HS-27A (cell line): ENCODE results near the gene KRTAP10-8.
"Not testable (repeated sequence)": the region's sequence is repeated elsewhere in the genome, so short reads cannot be mapped to it uniquely, and the experiment has no call there.

Source experiments
- DNase-seq: peaks from one replicate; pipeline ENCODE4 v3.0.0-alpha.2; 2012; ENCODE audit warnings: low read depth, missing footprints

The KRTAP10-8 gene

GRCh38 chr21:44612029-44612486 is at the start of gene KRTAP10-8:
TSS of gene KRTAP10-8 (plus strand) at chr21:44612079. CDS start at chr21:44612101, 22 bp downstream.
- no peak for DNase-seq

GRCh38 chr21:44564099-44564498 is 47.8 kb upstream of the KRTAP10-8 start:
- no peak for DNase-seq

- no peak for DNase-seq
These were observed 46.8 kb upstream of the KRTAP10-8 start for GRCh38 chr21:44564886-44565598.

- DNase-seq = no peak
These were observed 45.5 kb upstream of the KRTAP10-8 start for GRCh38 chr21:44566403-44566802.

- DNase-seq = no peak
These were observed 44.3 kb upstream of the KRTAP10-8 start for GRCh38 chr21:44567481-44568171.

- no peak for DNase-seq
These were observed 43.6 kb upstream of the KRTAP10-8 start for GRCh38 chr21:44568261-44568660.

GRCh38 chr21:44568667-44569556 is 43.0 kb upstream of the KRTAP10-8 start:
- no peak for DNase-seq

GRCh38 chr21:44569861-44570517 is 41.9 kb upstream of the KRTAP10-8 start:
- DNase-seq = no peak

GRCh38 chr21:44571296-44571695 is 40.6 kb upstream of the KRTAP10-8 start:
- DNase-seq = no peak

GRCh38 chr21:44571844-44572782 is 39.8 kb upstream of the KRTAP10-8 start:
- no peak for DNase-seq

GRCh38 chr21:44572959-44573583 is 38.8 kb upstream of the KRTAP10-8 start:
- DNase-seq = no peak

- DNase-seq = not testable (repeated sequence)
These were observed 38.0 kb upstream of the KRTAP10-8 start, which contains the start of gene KRTAP10-4 for GRCh38 chr21:44573630-44574456. TSS of gene KRTAP10-4 (plus strand) at chr21:44573729. CDS start at chr21:44573759, 30 bp downstream.

GRCh38 chr21:44574457-44575306 is 37.2 kb upstream of the KRTAP10-8 start:
- DNase-seq = no peak

GRCh38 chr21:44575307-44576024 is 36.4 kb upstream of the KRTAP10-8 start:
- DNase-seq = no peak

- no peak for DNase-seq
These were observed 35.9 kb upstream of the KRTAP10-8 start for GRCh38 chr21:44576025-44576420.

GRCh38 chr21:44578371-44579055 is 33.4 kb upstream of the KRTAP10-8 start:
- no peak for DNase-seq
